Measurements from ENCODE around the gene CHCHD3. TPM values are rescaled to one million over a fixed set of nuclear protein-coding genes. Genes with fewer than 3 reads are reported as not detected.

Gene CHCHD3
- total RNA-seq (2022; extraction: Qiagen RNA extraction): 67.2 to 88.8 TPM (median 73.4 TPM) in 5 replicates

GRCh38 chr7:133081599-133082389 is at the start of gene CHCHD3:
Gene CHCHD3 (minus strand): TSS chr7:133082090. CDS start chr7:133081937, 153 bp downstream.

Other genes starting within 250 kb of the CHCHD3 start
- gene EXOC4, start 171.0 kb upstream of the CHCHD3 start, total RNA-seq (2022; extraction: Qiagen RNA extraction): 17.9 to 24.3 TPM (median 19.5 TPM) in 5 replicates